IPS-18a (cell line): ENCODE data around the gene RNF222.
"Not testable (repeated sequence)": the region's sequence is repeated elsewhere in the genome, so short reads cannot be mapped to it uniquely, and the experiment has no call there.

Source experiments
- H3K27ac ChIP-seq: one replicate; pipeline ENCODE4 v1.5.1; 2013; ENCODE audit warnings: low read length
- H3K27me3 ChIP-seq: one replicate; pipeline ENCODE4 v1.6.1; 2013; ENCODE audit warnings: mild to moderate bottlenecking, low read length; ENCODE audit not compliant: control insufficient read depth, insufficient read depth
- H3K36me3 ChIP-seq: one replicate; pipeline ENCODE4 v1.6.1; 2013; ENCODE audit warnings: low read depth, low read length; ENCODE audit not compliant: control insufficient read depth
- H3K4me1 ChIP-seq: one replicate; pipeline ENCODE4 v1.6.1; 2013; ENCODE audit warnings: low read depth, low read length; ENCODE audit not compliant: control insufficient read depth
- H3K4me3 ChIP-seq: one replicate; pipeline ENCODE4 v1.5.1; 2013; ENCODE audit warnings: low read length
- H3K9ac ChIP-seq: one replicate; pipeline ENCODE4 v1.6.1; 2013; ENCODE audit warnings: mild to moderate bottlenecking, low read length, moderate library complexity
- H3K9me3 ChIP-seq: one replicate; pipeline ENCODE4 v1.6.1; 2013; ENCODE audit warnings: low read depth, low read length; ENCODE audit not compliant: control insufficient read depth

Gene RNF222

GRCh38 chr17:8360260-8360659 lies 37.4 kb downstream of the RNF222 start:
- H3K36me3 ChIP-seq: no peaks in the 10 kb centered on the region
- no peak overlapping the region for H3K9ac ChIP-seq
- no peaks in the 10 kb centered on the region for H3K27me3 ChIP-seq
- H3K27ac ChIP-seq: peak overlapping the region; percentile 39
- no peak overlapping the region for H3K4me3 ChIP-seq
- H3K4me1 ChIP-seq: peaks cover 16% of the 10 kb centered on the region
- H3K9me3 ChIP-seq: no peaks in the 10 kb centered on the region

GRCh38 chr17:8359769-8360168 lies 37.9 kb downstream of the RNF222 start:
- Histone ChIP-seq H3K9ac (no peak overlapping the region), H3K4me3 (no peak overlapping the region), H3K4me1 (peaks cover 16% of the 10 kb centered on the region), H3K9me3 (no peaks in the 10 kb centered on the region), H3K27me3 (no peaks in the 10 kb centered on the region), H3K27ac (no peak overlapping the region), H3K36me3 (no peaks in the 10 kb centered on the region)

GRCh38 chr17:8357910-8358309 lies 39.7 kb downstream of the RNF222 start:
- Histone ChIP-seq H3K4me3 (no peak overlapping the region), H3K9ac (no peak overlapping the region), H3K27me3 (no peaks in the 10 kb centered on the region), H3K27ac (no peak overlapping the region), H3K36me3 (no peaks in the 10 kb centered on the region), H3K4me1 (peaks cover 20% of the 10 kb centered on the region), H3K9me3 (no peaks in the 10 kb centered on the region)

- no peak overlapping the region for H3K27ac ChIP-seq
- H3K36me3 ChIP-seq: no peaks in the 10 kb centered on the region
- no peaks in the 10 kb centered on the region for H3K27me3 ChIP-seq
- no peak overlapping the region for H3K9ac ChIP-seq
- no peak overlapping the region for H3K4me3 ChIP-seq
- peaks cover 5% of the 10 kb centered on the region for H3K4me1 ChIP-seq
- H3K9me3 ChIP-seq: no peaks in the 10 kb centered on the region
Measured at GRCh38 chr17:8354236-8354635, 43.4 kb downstream of the RNF222 start.

GRCh38 chr17:8353736-8354135 lies 43.9 kb downstream of the RNF222 start:
- Histone ChIP-seq H3K27me3 (no peaks in the 10 kb centered on the region), H3K36me3 (no peaks in the 10 kb centered on the region), H3K4me3 (no peak overlapping the region), H3K9ac (no peak overlapping the region), H3K4me1 (peaks cover 5% of the 10 kb centered on the region), H3K27ac (no peak overlapping the region), H3K9me3 (no peaks in the 10 kb centered on the region)

- no peak overlapping the region for H3K4me3 ChIP-seq
- H3K27me3 ChIP-seq: no peaks in the 10 kb centered on the region
Measured at GRCh38 chr17:8350339-8350738, 47.3 kb downstream of the RNF222 start.

GRCh38 chr17:8347001-8347400 lies 50.6 kb downstream of the RNF222 start:
- H3K9me3 ChIP-seq, H3K4me3 ChIP-seq, H3K27me3 ChIP-seq, H3K9ac ChIP-seq, H3K36me3 ChIP-seq, H3K4me1 ChIP-seq, H3K27ac ChIP-seq: not testable (repeated sequence)

More at GRCh38 chr17:8350339-8350738, 47.3 kb downstream of the RNF222 start:
- no peaks in the 10 kb centered on the region for H3K9me3 ChIP-seq
- no peaks in the 10 kb centered on the region for H3K36me3 ChIP-seq
- H3K4me1 ChIP-seq: peaks cover 5% of the 10 kb centered on the region
- no peak overlapping the region for H3K9ac ChIP-seq
- no peak overlapping the region for H3K27ac ChIP-seq

GRCh38 chr17:8345951-8346665 lies 51.5 kb downstream of the RNF222 start:
- Histone ChIP-seq H3K9ac (no peak overlapping the region), H3K4me3 (no peak overlapping the region), H3K27ac (no peak overlapping the region), H3K9me3 (no peaks in the 10 kb centered on the region), H3K27me3 (no peaks in the 10 kb centered on the region), H3K36me3 (no peaks in the 10 kb centered on the region), H3K4me1 (peaks cover 4% of the 10 kb centered on the region)

- Histone ChIP-seq H3K27me3 (no peaks in the 10 kb centered on the region), H3K9ac (no peak overlapping the region), H3K4me1 (peaks cover 5% of the 10 kb centered on the region), H3K4me3 (no peak overlapping the region), H3K27ac (no peak overlapping the region), H3K9me3 (no peaks in the 10 kb centered on the region), H3K36me3 (no peaks in the 10 kb centered on the region)
Measured at GRCh38 chr17:8345052-8345690, 52.5 kb downstream of the RNF222 start.

- H3K27ac ChIP-seq: peak overlapping the region; percentile 57
- peak overlapping the region; percentile 7 for H3K9ac ChIP-seq
- H3K36me3 ChIP-seq: no peaks in the 10 kb centered on the region
- H3K4me3 ChIP-seq: no peak overlapping the region
- H3K27me3 ChIP-seq: no peaks in the 10 kb centered on the region
- H3K4me1 ChIP-seq: peaks cover 17% of the 10 kb centered on the region
- no peaks in the 10 kb centered on the region for H3K9me3 ChIP-seq
Measured at GRCh38 chr17:8341456-8341855, 56.2 kb downstream of the RNF222 start.
